Stomach smooth muscle (tissue), 2 donors: Measurements from ENCODE around the gene METTL2A.
A peak's percentile ranks its signal among the peaks of the same experiment; 100 is the strongest.
"Not testable (repeated sequence)": the region's sequence is repeated elsewhere in the genome, so short reads cannot be mapped to it uniquely, and the experiment has no call there.

ENCODE experiments used
- H3K27ac ChIP-seq: one replicate; pipeline ENCODE4 v1.7.0; 2013; ENCODE audit warnings: mild to moderate bottlenecking, low read length, inconsistent platforms
- H3K27me3 ChIP-seq, 2 donors: one replicate each; pipeline ENCODE4 v1.7.0; 2013; ENCODE audit warnings: low read length in 2 of 2; ENCODE audit not compliant: insufficient read depth in 2 of 2, control insufficient read depth in 1 of 2
- H3K36me3 ChIP-seq, 2 donors: one replicate each; pipeline ENCODE4 v1.7.0; 2013; ENCODE audit warnings: low read length in 2 of 2; ENCODE audit not compliant: control insufficient read depth in 2 of 2, insufficient read depth in 2 of 2
- H3K4me1 ChIP-seq: one replicate; pipeline ENCODE4 v1.7.0; 2013; ENCODE audit warnings: low read length; ENCODE audit not compliant: control insufficient read depth, insufficient read depth
- H3K4me3 ChIP-seq, 2 donors: one replicate each; pipeline ENCODE4 v1.7.0; 2013; ENCODE audit warnings: low read length in 2 of 2
- H3K9ac ChIP-seq, 2 donors: one replicate each; pipeline ENCODE4 v1.7.0; 2013; ENCODE audit warnings: low read length in 2 of 2, mild to moderate bottlenecking in 1 of 2
- H3K9me3 ChIP-seq, 2 donors: one replicate each; pipeline ENCODE4 v1.7.0; 2013; ENCODE audit warnings: low read length in 2 of 2; ENCODE audit not compliant: control insufficient read depth in 2 of 2
- donor health status: healthy.
- donor health status: Pancreatic carcinoma.

Gene METTL2A

GRCh38 chr17:62423647-62424461, at the start of gene METTL2A:
TSS of gene METTL2A (plus strand) at chr17:62423897. CDS start at chr17:62423903, 6 bp downstream.
- not testable (repeated sequence) for H3K4me1 ChIP-seq, H3K9me3 ChIP-seq, H3K36me3 ChIP-seq, H3K27me3 ChIP-seq
- peak within 1 kb of the TSS; percentile 67 to 83 for H3K4me3 ChIP-seq
- peak within 1 kb of the TSS; percentile 24 for H3K27ac ChIP-seq
- H3K9ac ChIP-seq, result peak within 1 kb of the TSS; percentile 66 to 68

DNA sequence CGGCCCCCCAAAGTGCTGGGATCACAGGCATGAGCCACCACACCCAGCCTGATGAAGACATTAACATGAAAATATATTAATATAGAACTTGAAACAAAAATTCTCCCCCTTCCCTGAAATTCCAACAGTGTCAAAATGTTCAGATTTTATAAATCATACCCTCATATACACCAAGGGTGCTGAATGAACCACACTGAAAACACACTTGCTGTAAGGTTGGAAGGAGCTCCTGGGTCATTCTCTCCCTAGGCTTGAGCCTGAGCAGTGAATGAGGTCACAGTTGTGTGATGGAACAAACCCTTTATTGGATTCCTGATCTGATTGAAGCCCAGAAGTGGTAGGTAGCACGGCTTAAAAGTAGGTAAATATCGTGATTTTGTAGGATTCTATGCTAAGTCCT, 43.4 kb upstream of the METTL2A start, which contains the start of gene EFCAB3:
Gene EFCAB3 (plus strand): TSS at position 301 of the 400 bp plus-strand sequence. CDS start 2,427 bp downstream, outside the sequence.
- no peak within 1 kb of the TSS for H3K4me3 ChIP-seq
- no peaks in the 10 kb centered on the region for H3K4me1 ChIP-seq
- H3K9me3 ChIP-seq, result no peaks in the 10 kb centered on the region
- no peaks in the 10 kb centered on the region for H3K36me3 ChIP-seq
- H3K27ac ChIP-seq, result no peak within 1 kb of the TSS
- H3K27me3 ChIP-seq, result peaks cover 0 to 2% of the 10 kb centered on the region in 2 donors
- no peak within 1 kb of the TSS for H3K9ac ChIP-seq

- Histone ChIP-seq H3K4me3 (no peak overlapping the region), H3K27me3 (peaks cover 0 to 2% of the 10 kb centered on the region in 2 donors), H3K4me1 (no peaks in the 10 kb centered on the region), H3K9me3 (no peaks in the 10 kb centered on the region), H3K9ac (no peak overlapping the region), H3K27ac (no peak overlapping the region), H3K36me3 (no peaks in the 10 kb centered on the region)
These were observed 42.1 kb upstream of the METTL2A start for GRCh38 chr17:62381561-62381960.

DNA sequence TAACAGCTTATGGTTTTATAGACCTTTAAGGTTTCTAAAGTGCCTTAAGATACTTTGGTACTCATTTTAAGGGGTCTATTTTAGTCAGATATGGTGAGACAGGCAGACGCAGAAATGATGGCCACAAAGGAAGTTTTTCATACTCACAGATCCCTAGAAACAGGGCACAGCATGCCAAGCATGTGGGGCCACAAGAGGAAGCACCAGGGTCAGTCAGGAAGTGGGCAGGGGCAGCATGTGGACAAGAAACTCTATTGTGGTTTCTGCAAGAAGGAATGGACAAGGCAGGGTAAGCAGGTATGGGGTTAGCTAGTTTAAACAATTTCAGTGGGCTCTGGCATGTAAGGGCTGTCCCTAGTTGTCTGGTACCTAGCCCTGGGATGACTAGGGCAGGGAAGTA, 34.8 kb upstream of the METTL2A start:
- Histone ChIP-seq H3K9ac (no peak overlapping the region), H3K4me3 (no peak overlapping the region), H3K27me3 (peaks cover 0 to 3% of the 10 kb centered on the region in 2 donors), H3K27ac (no peak overlapping the region), H3K36me3 (no peaks in the 10 kb centered on the region), H3K4me1 (no peaks in the 10 kb centered on the region), H3K9me3 (no peaks in the 10 kb centered on the region)

- peaks cover 0 to 3% of the 10 kb centered on the region in 2 donors for H3K27me3 ChIP-seq
- no peak overlapping the region for H3K9ac ChIP-seq
- no peaks in the 10 kb centered on the region for H3K9me3 ChIP-seq
These were observed 30.8 kb upstream of the METTL2A start for GRCh38 chr17:62392908-62393307.

DNA sequence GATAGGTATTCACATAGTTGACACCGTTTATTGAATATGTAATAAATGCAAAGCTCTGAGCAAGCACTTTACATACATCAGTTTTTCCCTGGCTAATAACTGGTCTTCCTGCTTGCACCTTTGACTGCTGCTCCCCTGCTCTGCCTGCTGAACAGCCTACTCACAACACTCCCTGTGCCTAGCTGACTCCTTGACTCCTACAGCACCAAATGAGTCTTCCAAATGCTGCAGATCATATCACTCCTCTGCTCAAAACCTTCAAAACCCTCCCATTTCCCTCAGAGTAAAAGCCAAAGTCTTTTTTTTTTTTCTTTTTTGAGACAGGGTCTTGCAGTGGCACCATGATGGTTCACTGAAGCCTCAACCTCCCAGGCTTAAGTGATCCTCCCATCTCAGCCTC, 24.8 kb upstream of the METTL2A start:
- Histone ChIP-seq H3K27me3 (peaks cover 0 to 2% of the 10 kb centered on the region in 2 donors), H3K27ac (no peak overlapping the region), H3K4me3 (no peak overlapping the region), H3K36me3 (no peaks in the 10 kb centered on the region), H3K9ac (no peak overlapping the region), H3K4me1 (no peaks in the 10 kb centered on the region), H3K9me3 (peaks cover 0 to 2% of the 10 kb centered on the region in 2 donors)

More at GRCh38 chr17:62392908-62393307, 30.8 kb upstream of the METTL2A start:
- H3K4me3 ChIP-seq, result no peak overlapping the region
- H3K36me3 ChIP-seq, result no peaks in the 10 kb centered on the region
- no peak overlapping the region for H3K27ac ChIP-seq
- H3K4me1 ChIP-seq, result no peaks in the 10 kb centered on the region

GRCh38 chr17:62405451-62405850, 18.2 kb upstream of the METTL2A start:
- H3K9ac ChIP-seq, result no peak overlapping the region
- peaks cover 0 to 3% of the 10 kb centered on the region in 2 donors for H3K27me3 ChIP-seq
- peaks cover 0 to 2% of the 10 kb centered on the region in 2 donors for H3K9me3 ChIP-seq
- no peaks in the 10 kb centered on the region for H3K4me1 ChIP-seq
- H3K36me3 ChIP-seq, result no peaks in the 10 kb centered on the region
- H3K27ac ChIP-seq, result no peak overlapping the region
- H3K4me3 ChIP-seq, result no peak overlapping the region

- not testable (repeated sequence) for H3K27ac ChIP-seq, H3K36me3 ChIP-seq, H3K4me3 ChIP-seq, H3K4me1 ChIP-seq, H3K9ac ChIP-seq, H3K27me3 ChIP-seq, H3K9me3 ChIP-seq
These were observed 10.6 kb upstream of the METTL2A start for GRCh38 chr17:62413090-62413489.

DNA sequence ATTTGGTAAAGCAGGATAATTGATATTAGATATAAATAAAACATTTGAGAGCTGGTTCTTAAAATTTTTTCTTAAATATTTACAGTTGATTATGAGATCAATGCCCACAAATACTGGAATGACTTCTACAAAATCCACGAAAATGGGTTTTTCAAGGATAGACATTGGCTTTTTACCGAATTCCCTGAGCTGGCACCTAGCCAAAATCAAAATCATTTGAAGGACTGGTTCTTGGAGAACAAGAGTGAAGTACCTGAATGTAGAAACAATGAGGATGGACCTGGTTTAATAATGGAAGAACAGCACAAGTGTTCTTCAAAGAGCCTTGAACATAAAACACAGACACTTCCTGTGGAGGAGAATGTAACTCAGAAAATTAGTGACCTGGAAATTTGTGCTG, 2.5 kb downstream of the METTL2A start:
- not testable (repeated sequence) for H3K27ac ChIP-seq, H3K36me3 ChIP-seq, H3K27me3 ChIP-seq, H3K9me3 ChIP-seq, H3K4me3 ChIP-seq, H3K4me1 ChIP-seq, H3K9ac ChIP-seq

- not testable (repeated sequence) for H3K27ac ChIP-seq
These were observed 11.6 kb downstream of the METTL2A start for GRCh38 chr17:62435251-62435650.

DNA sequence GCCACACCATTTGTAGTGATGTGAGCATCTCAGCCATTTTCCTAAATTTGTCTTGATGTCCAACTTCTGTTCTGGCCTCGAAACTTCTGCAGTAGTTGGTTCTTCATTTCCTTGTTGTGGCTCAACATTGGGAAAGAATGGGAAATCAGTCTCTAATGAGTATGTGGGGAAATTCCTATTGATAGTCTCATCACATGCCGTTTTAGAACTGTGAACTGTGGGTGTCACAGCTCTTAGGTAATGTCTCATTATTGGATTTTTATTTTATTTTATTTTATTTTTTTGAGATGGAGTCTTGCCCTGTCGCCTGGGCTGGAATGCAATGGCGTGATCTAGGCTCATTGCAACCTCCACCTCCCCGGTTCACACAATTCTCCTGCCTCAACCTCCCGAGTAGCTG, 17.5 kb downstream of the METTL2A start:
- H3K4me3 ChIP-seq, H3K27me3 ChIP-seq, H3K4me1 ChIP-seq, H3K9ac ChIP-seq, H3K27ac ChIP-seq, H3K9me3 ChIP-seq: not testable (repeated sequence)
- peaks cover 17 to 24% of the 10 kb centered on the region in 2 donors for H3K36me3 ChIP-seq

More at GRCh38 chr17:62435251-62435650, 11.6 kb downstream of the METTL2A start:
- H3K27me3 ChIP-seq, H3K4me1 ChIP-seq, H3K9ac ChIP-seq, H3K4me3 ChIP-seq, H3K9me3 ChIP-seq, H3K36me3 ChIP-seq: not testable (repeated sequence)
